T-helper 1 cell treated with Interleukin-12 subunit alpha and Interleukin-12 subunit beta and Interleukin-4 antibody, amounts not matched to agents 30 μg/mL and 1 μg/mL, for 36 hours (primary cell): ENCODE results near the gene ATP6AP1.
A peak's percentile ranks its signal among the peaks of the same experiment; 100 is the strongest.

Source experiments
- H3K27ac Mint-ChIP-seq: one replicate; pipeline ENCODE4 v1.8.0; 2021; ENCODE audit warnings: mild to moderate bottlenecking, mixed read lengths
- H3K27me3 Mint-ChIP-seq: one replicate; pipeline ENCODE4 v1.8.0; 2021; ENCODE audit warnings: low read depth, mixed read lengths
- H3K36me3 Mint-ChIP-seq: one replicate; pipeline ENCODE4 v1.8.0; 2021; ENCODE audit warnings: low read depth, mixed read lengths
- H3K4me1 Mint-ChIP-seq: one replicate; pipeline ENCODE4 v1.8.0; 2021; ENCODE audit warnings: low read depth, mixed read lengths
- H3K4me3 Mint-ChIP-seq: one replicate; pipeline ENCODE4 v1.8.0; 2021; ENCODE audit warnings: mild to moderate bottlenecking, moderate library complexity, mixed read lengths
- H3K9me3 Mint-ChIP-seq: one replicate; pipeline ENCODE4 v1.8.0; 2021; ENCODE audit warnings: mixed read lengths

ATP6AP1 gene

GRCh38 chrX:154473683-154474082 lies 45.2 kb downstream of the ATP6AP1 start:
- Mint-ChIP-seq H3K27me3 (no peaks in the 10 kb centered on the region), H3K27ac (no peak overlapping the region), H3K4me1 (peaks cover 9% of the 10 kb centered on the region), H3K36me3 (no peaks in the 10 kb centered on the region), H3K4me3 (no peak overlapping the region), H3K9me3 (no peaks in the 10 kb centered on the region)

DNA sequence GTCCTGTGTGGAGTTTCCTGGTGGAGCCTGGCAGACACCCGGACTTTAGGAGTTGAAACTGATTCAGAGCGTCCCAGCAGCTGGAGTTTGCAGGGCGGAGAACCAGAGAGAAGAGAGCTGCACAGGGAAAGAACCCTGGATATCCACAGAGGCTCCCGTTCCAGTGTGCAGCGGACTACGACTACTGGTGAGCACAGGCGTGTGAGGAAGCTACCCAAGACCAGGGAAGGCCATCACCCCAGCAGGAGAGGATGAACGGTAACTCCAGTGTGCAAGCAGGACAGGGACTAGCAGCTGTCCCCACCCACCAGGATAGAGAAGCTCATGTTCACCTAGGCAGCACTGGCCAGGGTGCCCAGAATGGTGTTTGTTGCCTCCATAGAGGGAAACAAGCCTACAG lies 48.3 kb downstream of the ATP6AP1 start:
- no peaks in the 10 kb centered on the region for H3K36me3 Mint-ChIP-seq
- no peaks in the 10 kb centered on the region for H3K9me3 Mint-ChIP-seq
- no peak overlapping the region for H3K27ac Mint-ChIP-seq
- peaks cover 12% of the 10 kb centered on the region for H3K4me1 Mint-ChIP-seq
- H3K27me3 Mint-ChIP-seq: no peaks in the 10 kb centered on the region
- no peak overlapping the region for H3K4me3 Mint-ChIP-seq

DNA sequence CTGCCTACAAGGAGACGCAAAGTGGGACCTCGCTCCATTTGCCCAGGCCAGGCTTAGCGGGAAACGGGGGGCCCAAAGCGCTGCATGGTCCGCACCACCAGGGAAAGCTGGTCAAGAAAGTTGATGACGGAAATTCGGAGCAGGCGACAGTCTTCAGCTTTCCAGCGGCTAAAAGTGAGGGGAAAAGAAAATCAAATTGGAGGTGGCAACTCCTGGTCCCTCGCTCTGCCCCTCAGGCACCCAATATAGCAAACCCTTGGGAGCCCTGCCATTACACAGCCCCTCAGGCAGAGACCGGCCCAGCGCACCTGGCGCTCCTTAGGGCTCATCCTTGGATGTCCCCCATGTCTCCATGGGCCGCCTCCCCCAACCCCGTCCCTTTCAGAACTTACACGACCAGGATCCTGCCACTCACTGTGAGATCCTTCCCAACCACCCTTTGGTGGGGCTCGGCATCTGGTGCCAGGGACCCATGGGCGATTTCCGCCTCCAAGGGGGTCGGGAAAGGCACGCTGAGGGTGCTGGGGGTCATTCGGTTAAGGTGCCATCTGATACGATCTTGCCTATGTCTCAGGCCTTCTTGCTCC lies 49.5 kb downstream of the ATP6AP1 start:
- H3K9me3 Mint-ChIP-seq: no peaks in the 10 kb centered on the region
- H3K27me3 Mint-ChIP-seq: no peaks in the 10 kb centered on the region
- H3K27ac Mint-ChIP-seq: peak overlapping the region; percentile 81
- peaks cover 2% of the 10 kb centered on the region for H3K36me3 Mint-ChIP-seq
- H3K4me1 Mint-ChIP-seq: peaks cover 12% of the 10 kb centered on the region
- peak overlapping the region; percentile 86 for H3K4me3 Mint-ChIP-seq

DNA sequence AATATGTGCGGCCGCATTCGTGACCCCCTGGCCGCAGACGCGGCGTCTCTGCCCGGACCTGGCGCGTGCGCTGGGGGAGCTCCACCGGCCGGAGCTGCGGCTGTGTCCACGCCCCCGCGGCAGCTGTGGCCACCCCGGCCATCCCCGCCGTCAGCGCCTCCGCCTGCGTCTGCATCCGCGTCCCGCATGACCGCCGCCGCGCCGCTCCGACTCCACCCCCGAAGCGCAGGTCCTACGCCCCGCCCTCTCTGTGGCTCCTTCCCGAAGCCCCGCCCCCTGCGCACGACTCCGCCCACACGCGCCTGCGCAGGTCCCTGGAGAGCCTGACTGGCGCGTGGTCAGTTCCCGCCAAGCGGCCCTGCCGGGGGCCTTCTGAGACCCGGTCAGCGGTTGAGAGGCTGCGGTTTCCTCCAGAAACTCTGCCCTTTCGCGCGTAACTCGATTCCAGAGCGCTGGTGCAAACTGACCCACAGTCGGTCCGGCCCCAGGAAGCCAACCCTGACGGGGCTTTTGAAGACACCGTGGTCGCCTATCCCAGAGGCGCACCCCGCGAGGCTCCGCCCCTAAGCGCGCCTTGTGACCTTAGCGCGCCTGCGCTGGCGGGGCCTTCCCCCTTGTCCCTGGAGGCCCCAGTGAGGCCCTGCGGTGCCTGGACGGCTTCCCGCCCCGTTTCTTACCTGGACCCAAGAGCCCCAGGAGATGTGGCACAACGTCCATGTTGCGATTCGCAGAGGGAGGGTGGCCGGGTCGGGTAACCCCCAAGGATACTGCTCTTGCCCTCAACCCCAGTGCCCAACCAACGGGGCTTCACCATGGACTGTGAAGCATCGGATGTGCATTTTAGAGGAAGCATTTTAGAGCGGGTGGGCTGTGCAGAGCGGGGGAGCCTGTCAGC lies 50.5 kb downstream of the ATP6AP1 start, which contains the start of gene LAGE3:
Gene LAGE3 (minus strand): TSS at position 554 of the 895 bp plus-strand sequence. CDS start 366 bp downstream, at position 188.
- H3K4me3 Mint-ChIP-seq: peak within 1 kb of the TSS; percentile 86
- H3K27ac Mint-ChIP-seq: peak within 1 kb of the TSS; percentile 83
- no peaks in the 10 kb centered on the region for H3K27me3 Mint-ChIP-seq
- H3K36me3 Mint-ChIP-seq: peaks cover 6% of the 10 kb centered on the region
- H3K4me1 Mint-ChIP-seq: peaks cover 15% of the 10 kb centered on the region
- H3K9me3 Mint-ChIP-seq: no peaks in the 10 kb centered on the region

DNA sequence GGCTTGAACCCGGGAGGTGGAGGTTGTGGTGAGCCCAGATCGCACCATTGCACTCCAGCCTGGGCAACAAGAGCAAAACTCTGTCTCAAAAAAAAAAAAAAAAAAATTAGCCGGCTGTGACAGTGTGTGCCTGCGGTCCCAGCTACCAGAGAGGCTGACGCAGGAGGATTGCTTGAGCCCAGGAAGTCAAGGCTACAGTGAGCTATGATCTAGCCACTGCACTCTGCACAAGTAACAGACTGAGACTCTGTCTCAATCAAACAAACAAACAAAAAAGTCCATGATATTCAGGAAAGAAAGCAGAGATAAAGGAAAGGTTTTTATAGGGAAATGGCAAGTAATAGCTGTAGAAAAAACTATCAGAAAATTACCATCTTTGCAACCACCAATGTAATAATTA lies 52.7 kb downstream of the ATP6AP1 start:
- Mint-ChIP-seq H3K36me3 (peaks cover 8% of the 10 kb centered on the region), H3K27ac (no peak overlapping the region)

DNA sequence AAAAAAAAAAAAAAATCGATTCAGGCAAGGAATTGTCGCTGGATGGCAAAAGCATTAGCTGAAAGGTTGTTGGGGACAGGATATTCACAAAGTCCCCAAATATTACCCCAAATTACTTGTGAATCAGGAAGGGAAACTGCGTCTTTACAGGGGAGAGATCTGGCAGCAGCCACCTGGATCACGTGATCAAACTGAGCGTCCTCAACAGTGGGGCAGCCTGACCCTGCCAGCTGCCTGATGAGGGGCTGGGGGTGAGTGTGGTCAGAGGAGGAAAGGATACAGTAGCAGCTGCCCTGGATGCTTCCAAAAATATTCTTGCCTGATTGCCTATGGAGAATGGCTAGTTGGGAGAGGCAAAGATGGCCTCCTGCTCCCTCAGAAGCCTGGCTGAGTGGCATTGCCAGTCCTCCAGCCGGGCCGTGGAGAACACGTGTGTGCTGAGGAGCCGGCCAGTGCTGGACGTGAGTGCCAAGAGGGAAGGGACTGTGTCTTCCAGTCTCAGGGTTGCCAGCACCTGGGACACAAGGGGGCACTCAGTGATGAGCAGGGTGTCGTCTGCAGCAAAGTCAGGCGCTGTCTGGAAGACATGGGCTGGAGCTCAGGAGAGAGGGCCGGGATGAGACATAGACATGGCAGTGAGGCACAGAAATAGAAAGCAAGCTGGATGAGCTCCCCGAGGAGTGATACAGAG lies 53.6 kb downstream of the ATP6AP1 start:
- Mint-ChIP-seq H3K27ac (no peak overlapping the region), H3K4me3 (no peak overlapping the region), H3K9me3 (no peaks in the 10 kb centered on the region)

More for the DNA sequence above, 52.7 kb downstream of the ATP6AP1 start:
- H3K9me3 Mint-ChIP-seq: no peaks in the 10 kb centered on the region
- no peak overlapping the region for H3K4me3 Mint-ChIP-seq
- peaks cover 11% of the 10 kb centered on the region for H3K4me1 Mint-ChIP-seq
- H3K27me3 Mint-ChIP-seq: no peaks in the 10 kb centered on the region

GRCh38 chrX:154482786-154483185 lies 54.3 kb downstream of the ATP6AP1 start:
- Mint-ChIP-seq H3K4me3 (no peak overlapping the region), H3K4me1 (peaks cover 6% of the 10 kb centered on the region), H3K36me3 (peaks cover 10% of the 10 kb centered on the region), H3K27ac (no peak overlapping the region), H3K9me3 (no peaks in the 10 kb centered on the region), H3K27me3 (no peaks in the 10 kb centered on the region)

More for the DNA sequence above, 53.6 kb downstream of the ATP6AP1 start:
- no peaks in the 10 kb centered on the region for H3K27me3 Mint-ChIP-seq
- H3K36me3 Mint-ChIP-seq: peaks cover 8% of the 10 kb centered on the region
- H3K4me1 Mint-ChIP-seq: peaks cover 9% of the 10 kb centered on the region

DNA sequence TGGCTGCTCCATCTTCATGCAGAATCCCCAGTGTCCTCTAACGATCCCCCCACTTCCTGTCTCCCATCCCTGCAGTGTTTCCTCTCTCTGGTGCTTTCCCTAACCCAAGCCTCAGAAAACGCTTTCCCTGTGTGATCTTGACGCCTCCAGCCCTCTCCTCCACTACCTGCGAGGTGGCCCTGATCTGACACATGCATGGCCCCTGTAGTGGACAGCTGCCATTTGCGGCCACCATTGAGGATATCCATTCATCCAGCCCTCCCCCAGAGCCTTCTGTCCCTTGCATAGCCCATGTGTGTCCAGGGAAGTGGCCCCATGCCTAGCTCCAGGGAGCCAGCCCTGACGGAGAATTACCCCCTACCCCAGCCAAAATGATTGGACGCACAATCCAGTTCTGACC lies 54.8 kb downstream of the ATP6AP1 start:
- H3K27me3 Mint-ChIP-seq: no peaks in the 10 kb centered on the region
- H3K27ac Mint-ChIP-seq: peak overlapping the region; percentile 26
- H3K4me1 Mint-ChIP-seq: peaks cover 8% of the 10 kb centered on the region
- no peaks in the 10 kb centered on the region for H3K9me3 Mint-ChIP-seq
- peaks cover 14% of the 10 kb centered on the region for H3K36me3 Mint-ChIP-seq
- H3K4me3 Mint-ChIP-seq: no peak overlapping the region

DNA sequence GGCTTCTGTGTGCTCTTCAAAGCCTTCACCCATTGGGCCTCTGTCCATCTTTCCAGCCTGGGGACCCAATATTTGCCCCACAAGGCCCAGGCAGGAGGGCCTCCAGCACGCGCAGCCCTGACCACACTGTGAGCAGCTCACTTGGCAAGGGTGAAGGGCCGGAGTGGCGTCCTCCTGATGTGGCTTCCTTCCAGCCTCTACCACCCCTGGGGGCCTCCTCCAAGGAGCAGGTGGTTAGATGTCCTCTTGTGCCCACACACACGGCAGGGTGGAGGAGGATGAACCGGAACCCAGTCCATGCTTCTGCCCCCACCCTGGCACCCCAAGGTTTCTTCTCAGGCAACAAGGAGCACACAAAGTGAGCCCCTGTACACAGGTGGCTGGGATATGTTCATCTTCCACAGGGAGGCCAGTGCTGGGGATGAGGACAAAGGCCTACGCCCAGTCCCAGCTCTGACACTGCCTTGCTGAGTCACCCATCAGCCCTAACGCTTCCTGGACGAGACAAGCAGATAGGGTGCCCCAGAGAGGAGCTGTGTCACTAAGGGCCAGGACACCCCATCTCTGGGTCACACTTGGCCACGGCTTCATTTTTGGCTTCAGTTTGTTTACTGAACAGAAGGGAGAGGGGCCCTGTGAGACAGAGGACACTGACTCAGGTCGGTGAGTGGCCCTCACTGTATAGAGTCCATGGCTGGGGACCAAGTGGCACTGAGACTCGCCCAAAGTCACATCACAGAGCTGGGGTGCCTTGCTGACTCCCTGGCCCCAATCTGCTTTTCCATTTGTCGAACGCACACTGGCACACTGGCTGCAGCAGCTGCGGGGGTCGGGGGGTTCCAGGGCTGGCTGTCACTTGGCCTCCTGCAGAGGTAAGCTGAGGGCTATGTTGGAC lies 56.0 kb downstream of the ATP6AP1 start:
- peaks cover 14% of the 10 kb centered on the region for H3K36me3 Mint-ChIP-seq
- H3K27me3 Mint-ChIP-seq: no peaks in the 10 kb centered on the region
- no peak overlapping the region for H3K27ac Mint-ChIP-seq
- H3K9me3 Mint-ChIP-seq: no peaks in the 10 kb centered on the region
- peaks cover 8% of the 10 kb centered on the region for H3K4me1 Mint-ChIP-seq
- H3K4me3 Mint-ChIP-seq: no peak overlapping the region

DNA sequence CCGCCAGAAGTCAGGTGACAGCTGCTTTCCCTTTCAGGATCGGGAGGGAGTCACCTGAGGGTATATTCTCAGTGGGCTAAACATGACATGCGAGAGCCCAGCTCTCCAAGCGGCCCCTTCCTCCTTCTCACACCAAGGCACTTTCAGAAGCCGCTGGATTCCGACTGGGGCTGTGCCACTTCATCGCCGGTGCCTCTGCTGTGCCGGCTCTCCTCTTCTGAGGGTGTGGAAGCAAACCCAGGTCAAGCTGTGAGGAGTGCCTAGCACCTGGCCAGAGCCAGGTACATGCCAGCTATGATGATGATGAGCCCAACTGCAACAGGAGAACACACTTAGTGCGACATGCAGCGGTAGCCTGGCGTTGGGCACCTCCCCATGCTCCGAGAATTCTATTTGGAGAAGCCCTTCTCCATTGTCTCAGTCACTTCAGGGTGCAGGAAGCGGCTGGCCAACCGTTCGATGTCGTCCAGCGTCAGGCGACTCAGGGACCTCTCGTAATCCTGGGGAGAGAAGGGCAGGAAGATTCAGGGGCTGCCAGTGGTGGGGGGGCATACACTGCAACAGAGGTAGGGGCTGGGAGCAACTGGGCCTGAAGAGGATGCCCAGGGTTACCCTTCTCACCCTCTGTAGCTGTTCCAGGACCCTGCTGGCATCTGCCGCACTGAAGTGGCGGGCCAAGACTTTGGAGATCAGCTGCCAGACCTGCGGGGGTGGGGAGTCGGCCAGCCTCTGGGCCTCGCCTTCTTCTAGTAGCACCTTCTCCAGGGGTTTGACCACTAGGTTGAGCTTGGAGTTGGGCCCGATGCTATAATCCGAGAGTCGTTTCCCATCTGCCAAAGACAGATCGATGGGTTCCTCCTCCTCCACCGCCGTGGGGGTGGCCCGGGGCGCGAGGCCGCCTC lies 56.9 kb downstream of the ATP6AP1 start:
- Mint-ChIP-seq H3K36me3 (peaks cover 16% of the 10 kb centered on the region), H3K27me3 (no peaks in the 10 kb centered on the region), H3K4me1 (peaks cover 11% of the 10 kb centered on the region), H3K4me3 (peak overlapping the region; percentile 68), H3K9me3 (no peaks in the 10 kb centered on the region), H3K27ac (peak overlapping the region; percentile 57)

DNA sequence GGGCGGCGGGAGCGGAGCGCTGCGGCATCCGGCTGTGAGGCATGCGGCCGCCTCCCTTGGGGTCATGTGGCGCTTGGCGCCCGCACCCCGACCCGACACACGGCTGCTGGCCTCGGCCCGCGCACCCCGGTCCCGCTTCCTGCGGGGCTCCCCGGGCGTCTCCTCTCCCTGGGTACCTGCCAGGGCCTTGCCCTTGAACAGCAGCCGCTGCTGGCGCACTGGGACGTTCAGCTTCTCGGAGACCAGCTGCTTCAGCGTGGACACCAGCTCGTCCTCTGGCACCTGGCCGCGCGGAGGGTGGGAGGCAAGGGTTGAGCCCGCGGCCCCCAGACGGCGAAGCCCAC lies 57.5 kb downstream of the ATP6AP1 start:
- Mint-ChIP-seq H3K9me3 (no peaks in the 10 kb centered on the region), H3K4me3 (peak overlapping the region; percentile 21), H3K27me3 (no peaks in the 10 kb centered on the region), H3K36me3 (peaks cover 16% of the 10 kb centered on the region), H3K4me1 (peaks cover 11% of the 10 kb centered on the region), H3K27ac (no peak overlapping the region)
